A549 treated with Hydrocortisone at 1 μM for 4 hours (cell line): ENCODE data around the gene TMEM62. TPM values are rescaled to one million over a fixed set of nuclear protein-coding genes. Genes with fewer than 3 reads are reported as not detected.

Experiments used
- total RNA-seq: library from RNA; stranded (reverse); fragments of 200-300 nt; extraction: Qiagen RNA extraction; gene quantifications from 5 replicates; pipeline ENCODE4 v1.2.3, GENCODE V29; 2022

The TMEM62 gene
- 8.8 to 10.3 TPM (median 9.5 TPM) in 5 replicates for total RNA-seq

DNA sequence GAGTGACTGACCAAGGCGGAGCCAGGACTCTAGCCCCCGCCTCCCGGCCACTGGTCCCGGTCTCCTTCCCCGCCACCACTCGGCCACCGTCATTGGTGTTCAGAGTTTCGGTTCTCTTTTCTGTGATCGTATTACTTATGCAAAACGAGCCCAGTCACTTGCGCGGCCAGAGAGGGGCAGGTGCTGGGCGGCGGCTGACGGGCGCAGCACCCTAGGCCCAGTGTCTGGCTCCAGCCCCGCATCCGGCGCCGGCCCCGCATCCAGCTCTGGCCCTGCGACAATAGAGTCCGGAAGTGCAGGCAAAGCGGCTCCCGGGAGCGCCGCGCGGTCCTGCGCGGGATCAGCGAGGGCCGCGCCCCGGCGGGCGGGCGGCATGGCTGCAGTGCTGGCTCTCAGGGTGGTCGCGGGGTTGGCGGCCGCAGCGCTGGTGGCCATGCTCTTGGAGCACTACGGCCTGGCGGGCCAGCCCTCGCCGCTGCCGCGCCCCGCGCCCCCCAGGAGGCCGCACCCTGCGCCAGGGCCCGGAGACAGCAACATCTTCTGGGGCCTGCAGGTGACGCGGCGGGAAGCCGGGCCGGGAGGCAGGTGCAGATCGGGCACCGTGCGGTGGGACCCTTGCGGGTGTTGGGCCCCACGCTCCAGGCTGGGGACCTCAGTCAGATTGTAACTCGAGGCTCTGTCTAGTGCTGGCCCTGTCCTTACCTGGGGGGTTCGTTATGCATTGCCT, at the start of gene TMEM62:
TSS of gene TMEM62 (plus strand) at position 157 of the 727 bp plus-strand sequence. CDS start at position 374, 217 bp downstream.

GRCh38 chr15:43105778-43106485, 27.5 kb upstream of the TMEM62 start, which contains the start of gene UBR1:
Gene UBR1, minus strand, starts transcription at chr15:43106038. Its CDS starts 16 bp downstream, at chr15:43106022.

DNA sequence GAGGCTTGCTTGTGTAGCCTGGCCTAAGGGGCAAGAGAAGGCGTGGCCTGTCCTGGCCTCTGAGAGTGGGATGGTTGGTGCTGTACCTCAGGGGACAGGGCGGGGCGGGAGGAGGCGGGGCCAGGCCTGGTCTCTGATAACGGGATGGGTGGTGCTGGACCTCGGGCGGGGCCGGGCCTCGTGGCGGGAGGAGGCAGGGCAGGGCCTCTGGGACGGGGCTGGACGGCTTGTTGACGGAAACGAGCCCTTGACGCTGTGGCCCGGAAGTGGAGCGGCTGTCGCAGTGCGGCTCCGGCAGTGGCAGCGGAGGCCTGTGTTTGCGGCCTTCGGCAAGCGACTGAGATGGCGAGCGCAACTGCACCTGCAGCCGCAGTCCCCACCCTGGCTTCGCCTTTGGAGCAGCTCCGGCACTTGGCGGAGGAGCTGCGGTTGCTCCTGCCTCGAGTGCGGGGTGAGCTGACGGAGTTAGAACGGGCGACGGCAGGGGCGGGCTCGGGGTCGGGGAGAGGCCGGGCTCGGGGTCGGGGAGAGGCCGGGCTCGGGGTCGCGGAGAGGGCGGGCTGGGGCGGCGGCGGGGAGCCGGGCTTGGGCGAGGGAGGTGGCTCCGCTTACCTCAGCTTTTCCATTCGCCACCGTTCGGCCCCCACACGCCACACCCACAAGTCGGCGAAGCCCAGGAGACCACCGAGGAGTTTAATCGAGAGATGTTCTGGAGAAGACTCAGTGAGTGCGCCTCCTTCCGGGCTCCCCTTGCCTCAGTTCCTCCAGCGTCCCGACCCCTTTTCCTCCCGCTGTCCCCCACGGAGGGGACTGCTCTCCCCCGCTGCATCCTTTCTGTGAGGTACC, 52.0 kb downstream of the TMEM62 start, which contains the start of gene CCNDBP1:
TSS of gene CCNDBP1 (plus strand) at position 247 of the 846 bp plus-strand sequence. CDS start at position 343, 96 bp downstream.

GRCh38 chr15:43220991-43221403, 87.6 kb downstream of the TMEM62 start, which contains the start of gene EPB42:
Gene EPB42, minus strand, starts transcription at chr15:43221018. Its CDS starts 193 bp downstream, at chr15:43220825.

Other genes starting within 250 kb of the TMEM62 start
- gene TTBK2, start 212.8 kb upstream of the TMEM62 start, total RNA-seq, result 1.6 to 2.2 TPM (median 2.0 TPM) in 5 replicates
- 3.3 to 5.3 TPM (median 4.2 TPM) in 5 replicates for gene UBR1, start 27.5 kb upstream of the TMEM62 start, total RNA-seq
- gene CCNDBP1, start 51.8 kb downstream of the TMEM62 start, total RNA-seq, result 25.9 to 28.5 TPM (median 26.4 TPM) in 5 replicates
- gene EPB42, start 87.4 kb downstream of the TMEM62 start, total RNA-seq, result not detected in 5 replicates
- not detected in 5 replicates for gene TGM5, start 133.3 kb downstream of the TMEM62 start, total RNA-seq
- gene TGM7, start 168.7 kb downstream of the TMEM62 start, total RNA-seq, result not detected in 5 replicates
- gene LCMT2, start 197.0 kb downstream of the TMEM62 start, total RNA-seq, result 6.0 to 8.2 TPM (median 6.9 TPM) in 5 replicates
- 6.7 to 11.6 TPM (median 8.7 TPM) in 5 replicates for gene ZSCAN29, start 237.5 kb downstream of the TMEM62 start, total RNA-seq
- gene TUBGCP4, start 237.5 kb downstream of the TMEM62 start, total RNA-seq, result 4.7 to 6.8 TPM (median 6.0 TPM) in 5 replicates